RWPE2 (cell line): ENCODE data around the gene L1CAM.

ENCODE experiments used
- ATAC-seq: fragments of 200-7000 bp; cut with Tn5 transposase; 3 replicates; pipeline ENCODE4 v1.9.1; 2021; ENCODE audit warnings: low read depth
- DNase-seq: peaks from one replicate; pipeline ENCODE4 v3.0.0-alpha.2; 2020; ENCODE audit warnings: low spot score
- H3K27ac ChIP-seq: fragments of 450-650 bp; 2 replicates; pipeline ENCODE4 v1.5.1; 2017; ENCODE audit warnings: mild to moderate bottlenecking; ENCODE audit not compliant: poor library complexity, severe bottlenecking
- H3K27me3 ChIP-seq: fragments of 250-450 bp; sonication (Bioruptor Pico); 2 replicates; pipeline ENCODE4 v1.5.1; 2021; ENCODE audit warnings: mild to moderate bottlenecking, moderate library complexity; ENCODE audit not compliant: insufficient read depth, poor library complexity, severe bottlenecking
- H3K36me3 ChIP-seq: fragments of 250-450 bp; sonication (Bioruptor Pico); 2 replicates; pipeline ENCODE4 v1.5.1; 2020; ENCODE audit warnings: low read depth, mild to moderate bottlenecking, moderate library complexity
- H3K4me1 ChIP-seq: fragments of 250-450 bp; sonication (Bioruptor Pico); 2 replicates; pipeline ENCODE4 v1.5.1; 2021; ENCODE audit warnings: mild to moderate bottlenecking, moderate library complexity; ENCODE audit not compliant: insufficient read depth, poor library complexity, severe bottlenecking
- H3K4me3 ChIP-seq: fragments of 250-450 bp; sonication (Bioruptor Pico); 2 replicates; pipeline ENCODE4 v1.5.1; 2021; ENCODE audit warnings: mild to moderate bottlenecking, moderate library complexity; ENCODE audit not compliant: severe bottlenecking
- H3K9me3 ChIP-seq: fragments of 250-450 bp; sonication (Bioruptor Pico); 2 replicates; pipeline ENCODE4 v1.5.1; 2021; ENCODE audit warnings: mild to moderate bottlenecking, moderate library complexity; ENCODE audit not compliant: severe bottlenecking
- CTCF ChIP-seq: fragments of 450-650 bp; IDR thresholded peaks from one replicate; pipeline ENCODE4 v1.5.1; 2017; ENCODE audit warnings: mild to moderate bottlenecking, moderate library complexity; ENCODE audit not compliant: poor library complexity, severe bottlenecking

The L1CAM gene

GRCh38 chrX:153829799-153830639 lies 56.0 kb downstream of the L1CAM start, which contains the start of gene PDZD4:
PDZD4 (minus strand) TSS chrX:153830544; CDS start chrX:153830298, 246 bp downstream.
- peak; percentile 56; the same call in 2 of the 3 replicates for ATAC-seq
- Histone ChIP-seq H3K27me3 (peaks cover 21% of the 10 kb centered on the region), H3K9me3 (no peaks in the 10 kb centered on the region), H3K4me1 (no peaks in the 10 kb centered on the region), H3K27ac (no peak within 1 kb of the TSS), H3K4me3 (peak within 1 kb of the TSS; percentile 26), H3K36me3 (no peaks in the 10 kb centered on the region)
- no peak for TF ChIP-seq CTCF
- DNase-seq, result no peak

- Histone ChIP-seq H3K4me1 (no peaks in the 10 kb centered on the region), H3K27me3 (peaks cover 21% of the 10 kb centered on the region), H3K9me3 (no peaks in the 10 kb centered on the region), H3K27ac (no peak overlapping the region), H3K36me3 (no peaks in the 10 kb centered on the region), H3K4me3 (no peak overlapping the region)
- no peak for TF ChIP-seq CTCF
- no peak for DNase-seq
- ATAC-seq, result no peak
Measured at GRCh38 chrX:153829549-153829798, 56.5 kb downstream of the L1CAM start.

- H3K9me3 ChIP-seq, result no peaks in the 10 kb centered on the region
- no peaks in the 10 kb centered on the region for H3K36me3 ChIP-seq
- peaks cover 21% of the 10 kb centered on the region for H3K27me3 ChIP-seq
- no peak overlapping the region for H3K27ac ChIP-seq
- ATAC-seq, result no peak
- H3K4me3 ChIP-seq, result no peak overlapping the region
- no peaks in the 10 kb centered on the region for H3K4me1 ChIP-seq
- TF ChIP-seq CTCF, result no peak
- DNase-seq, result no peak
Measured at GRCh38 chrX:153828723-153829548, 57.0 kb downstream of the L1CAM start.

GRCh38 chrX:153828308-153828707 lies 57.7 kb downstream of the L1CAM start:
- Histone ChIP-seq H3K27ac (no peak overlapping the region), H3K9me3 (no peaks in the 10 kb centered on the region), H3K4me3 (no peak overlapping the region), H3K36me3 (no peaks in the 10 kb centered on the region), H3K27me3 (peaks cover 21% of the 10 kb centered on the region), H3K4me1 (no peaks in the 10 kb centered on the region)
- ATAC-seq (no peak), DNase-seq (no peak)
- no peak for TF ChIP-seq CTCF
